Stimulated activated CD4-positive, alpha-beta T cell treated with anti-CD3 and anti-CD28 coated beads, TNF-alpha, amount 100 ng/mL, for 4 hours (primary cell): ENCODE measurements around the gene SPATA31E1.
"Not testable (repeated sequence)": the region's sequence is repeated elsewhere in the genome, so short reads cannot be mapped to it uniquely, and the experiment has no call there.

ENCODE experiments used
- DNase-seq, 3 experiments: peaks; one replicate each; pipeline ENCODE4 v3.0.0-alpha.2; 2020; ENCODE audit warnings: low read depth in 3 of 3

The SPATA31E1 gene

DNA sequence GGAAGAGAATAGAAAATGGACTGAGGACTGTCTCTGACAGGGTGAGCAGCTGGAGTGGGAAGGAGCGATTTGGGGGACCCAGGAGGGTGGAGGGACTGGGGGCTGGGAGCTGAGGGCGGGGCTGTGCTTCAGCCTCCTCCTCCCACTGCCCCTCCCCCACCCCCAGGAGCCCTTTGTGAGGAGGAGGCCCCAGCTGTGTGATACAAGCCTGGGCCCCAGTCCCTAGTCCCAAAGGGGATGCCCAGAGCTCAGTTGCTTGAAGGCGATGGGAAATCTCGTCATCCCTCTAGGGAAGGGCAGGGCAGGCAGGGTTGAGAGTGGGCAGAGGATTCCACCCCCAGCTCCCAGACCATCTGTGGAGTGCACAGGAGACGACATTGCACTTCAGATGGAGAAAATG is at the start of gene SPATA31E1:
Gene SPATA31E1, plus strand, starts transcription at position 251 of the 400 bp plus-strand sequence. Its CDS starts 15 bp downstream, at position 266.
- no peak for DNase-seq

DNA sequence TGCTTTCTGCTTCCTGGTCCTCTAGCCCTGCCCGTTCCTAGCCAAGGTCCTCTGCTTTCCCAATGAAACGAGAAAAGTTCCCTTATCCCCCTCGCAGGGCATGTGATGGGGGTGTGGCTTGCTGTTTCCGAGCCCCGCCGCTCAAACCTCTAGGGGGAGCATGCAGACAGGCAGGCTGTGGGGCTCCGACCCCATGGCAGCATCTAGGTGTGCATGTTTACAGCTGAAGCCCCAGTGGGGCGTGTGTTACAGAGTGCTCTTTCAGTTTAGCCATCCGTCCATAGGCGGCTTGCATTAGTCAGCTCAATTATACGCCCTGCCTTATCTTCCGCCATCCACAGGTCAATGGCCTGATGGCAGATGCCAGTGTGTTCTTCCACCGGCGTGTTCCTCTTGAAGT is 48.3 kb upstream of the SPATA31E1 start:
- DNase-seq = no peak

DNA sequence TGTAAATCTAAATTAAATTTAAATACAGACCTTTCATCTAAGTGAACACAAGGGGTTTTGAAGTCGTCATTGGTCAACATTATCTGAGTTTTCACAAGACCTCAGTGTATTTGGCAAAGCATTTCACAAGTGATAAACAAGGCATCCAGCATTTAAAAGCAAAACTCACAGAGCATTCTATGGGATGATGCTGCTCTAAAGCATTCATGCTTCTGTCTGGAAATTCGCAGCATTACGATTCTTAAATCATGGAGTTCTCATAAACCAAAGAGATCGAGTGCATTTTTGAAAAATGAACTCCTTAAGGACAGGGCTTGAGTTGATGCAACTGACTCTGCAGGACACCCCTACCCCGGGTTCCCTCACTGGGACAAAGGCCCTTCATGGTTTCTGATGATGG is 46.1 kb upstream of the SPATA31E1 start:
- DNase-seq = no peak

DNA sequence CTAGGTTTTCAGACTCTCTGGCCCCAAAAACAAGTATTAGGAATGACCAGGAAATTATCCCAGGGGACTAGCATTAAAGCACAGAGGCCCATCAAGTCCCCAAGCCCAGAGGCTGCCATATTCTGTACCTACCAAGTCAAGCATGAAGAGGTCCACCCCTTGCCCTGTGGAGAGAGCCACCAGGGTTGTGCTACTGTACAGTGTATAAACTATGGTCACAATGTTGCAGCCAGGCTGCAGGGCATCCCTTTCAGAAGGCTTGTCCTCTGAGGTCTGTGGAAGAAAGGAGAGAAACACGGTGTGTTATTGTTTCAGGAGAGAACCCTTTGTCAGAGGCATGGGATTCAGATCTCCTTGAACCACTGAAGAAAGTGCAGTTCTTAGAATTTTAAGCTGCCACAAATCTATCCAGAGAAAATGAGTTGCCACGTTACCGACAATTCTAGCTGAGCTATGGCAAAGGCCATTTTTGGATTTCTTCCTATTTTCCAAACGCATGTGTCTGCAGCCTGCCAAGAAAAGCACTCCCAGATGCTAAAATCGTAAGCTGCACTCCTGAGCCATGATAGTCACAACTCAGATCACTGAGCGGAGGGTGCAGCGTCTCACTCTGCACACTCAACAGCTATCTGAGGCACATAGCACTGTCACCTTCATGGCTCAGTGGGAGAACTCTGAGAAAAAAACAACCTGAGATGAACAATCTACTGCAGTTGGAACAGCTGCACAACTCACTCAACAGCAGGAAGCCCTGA is 45.5 kb upstream of the SPATA31E1 start:
- no peak for DNase-seq

GRCh38 chr9:87840134-87840533 is 42.5 kb upstream of the SPATA31E1 start:
- DNase-seq = no peak

- no peak for DNase-seq
These were observed 39.6 kb upstream of the SPATA31E1 start for GRCh38 chr9:87842878-87843585.

DNA sequence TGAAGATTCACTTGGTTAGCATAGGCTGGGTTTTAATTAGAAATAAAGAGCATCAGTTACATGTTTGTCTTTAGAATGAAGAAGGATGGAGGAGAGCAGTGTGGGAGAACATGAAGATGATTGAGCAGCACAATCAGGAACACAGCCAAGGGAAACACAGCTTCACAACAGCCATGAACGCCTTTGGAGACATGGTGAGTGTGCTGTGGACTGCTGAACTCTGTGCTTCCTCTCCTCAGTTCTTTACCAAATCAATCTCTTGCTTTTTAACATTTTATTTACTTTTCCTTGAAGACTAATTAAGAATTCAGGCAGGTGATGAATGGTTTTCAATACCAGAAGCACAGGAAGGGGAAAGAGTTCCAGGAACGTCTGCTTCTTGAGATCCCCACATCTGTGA is 38.2 kb upstream of the SPATA31E1 start:
- DNase-seq = no peak

DNA sequence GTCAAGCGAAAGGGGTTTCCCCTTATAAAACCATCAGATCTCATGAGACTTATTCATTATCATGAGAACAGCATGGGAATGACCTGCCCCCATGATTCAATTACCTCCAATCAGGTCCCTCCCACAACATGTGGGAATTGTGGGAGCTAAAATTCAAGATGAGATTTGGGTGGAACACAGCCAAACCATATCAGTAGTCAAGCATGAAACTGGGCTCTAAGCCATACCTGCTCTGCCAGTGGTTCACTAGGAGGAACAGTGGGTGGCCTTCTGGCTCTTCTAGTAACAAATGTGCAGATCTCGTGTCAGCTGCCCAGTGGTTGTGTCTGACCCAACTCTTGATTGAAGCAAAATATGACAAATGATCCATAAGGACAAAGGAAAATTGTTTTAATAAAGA is 34.9 kb upstream of the SPATA31E1 start:
- not testable (repeated sequence) for DNase-seq

- no peak for DNase-seq
These were observed 33.4 kb upstream of the SPATA31E1 start for GRCh38 chr9:87849144-87849758.

GRCh38 chr9:87850391-87850790 is 32.3 kb upstream of the SPATA31E1 start:
- no peak for DNase-seq

- not testable (repeated sequence) for DNase-seq
These were observed 31.5 kb upstream of the SPATA31E1 start for GRCh38 chr9:87851186-87851585.

GRCh38 chr9:87853302-87853701 is 29.4 kb upstream of the SPATA31E1 start:
- no peak for DNase-seq

DNA sequence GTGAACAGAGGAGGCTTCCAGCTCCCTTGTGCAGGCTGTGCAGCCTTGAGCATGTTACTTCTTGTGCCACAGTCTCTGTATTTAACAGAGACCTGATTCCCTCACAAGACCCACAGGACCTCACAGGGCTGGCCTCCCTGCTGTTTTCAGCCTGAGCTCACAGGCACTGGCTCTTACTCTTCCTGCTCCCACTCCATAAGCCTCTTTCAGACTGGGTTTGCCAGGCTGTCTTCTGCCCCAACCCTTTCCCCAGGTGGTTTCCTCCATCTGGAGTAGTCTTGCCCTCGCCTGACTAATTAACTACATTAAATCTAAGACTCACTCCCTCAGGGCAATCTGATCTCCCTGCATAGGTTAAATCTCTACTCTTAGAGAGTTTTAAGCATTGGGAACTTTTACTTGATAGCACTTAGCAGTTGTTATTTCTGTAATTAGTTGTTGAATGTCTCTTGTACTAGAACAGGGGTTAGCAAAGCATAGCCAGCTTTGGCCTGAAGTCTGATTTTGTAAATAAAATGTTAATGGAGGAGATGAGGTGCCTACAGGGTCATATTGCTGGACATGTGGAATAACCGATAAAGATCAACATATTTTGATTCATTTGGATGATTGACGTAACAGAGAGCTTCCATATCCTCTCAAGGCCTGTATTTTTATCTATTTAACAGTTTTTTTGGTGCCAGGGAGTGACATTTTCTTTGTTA is 28.6 kb upstream of the SPATA31E1 start:
- no peak for DNase-seq

GRCh38 chr9:87854580-87854955 is 28.1 kb upstream of the SPATA31E1 start:
- no peak for DNase-seq

GRCh38 chr9:87855061-87855460 is 27.6 kb upstream of the SPATA31E1 start:
- DNase-seq = no peak

GRCh38 chr9:87857141-87857947 is 25.3 kb upstream of the SPATA31E1 start:
- no peak for DNase-seq

GRCh38 chr9:87857948-87858335 is 24.7 kb upstream of the SPATA31E1 start:
- DNase-seq = no peak

DNA sequence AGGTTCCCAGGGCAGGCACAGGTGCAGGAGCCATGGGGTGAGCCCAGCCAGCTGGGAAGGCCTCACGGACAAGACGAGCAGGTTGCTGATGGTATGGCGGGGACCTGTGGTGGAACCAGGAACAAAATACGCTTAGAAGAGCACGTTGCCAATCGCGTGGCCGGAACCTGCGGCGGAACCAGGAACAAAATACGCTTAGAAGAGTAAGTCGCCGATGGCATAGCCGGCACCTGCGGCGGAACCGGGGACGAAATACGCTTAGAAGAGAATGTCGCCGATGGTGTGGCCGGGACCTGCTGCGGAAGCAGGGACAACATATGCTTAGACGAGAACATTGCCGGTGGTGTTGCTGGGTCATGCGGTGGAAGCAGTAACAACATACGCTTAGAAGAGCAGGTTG is 23.5 kb upstream of the SPATA31E1 start:
- no peak for DNase-seq

- no peak for DNase-seq
These were observed 22.9 kb upstream of the SPATA31E1 start for GRCh38 chr9:87859786-87860185.

- DNase-seq = no peak
These were observed 21.3 kb upstream of the SPATA31E1 start for GRCh38 chr9:87861332-87861731.

DNA sequence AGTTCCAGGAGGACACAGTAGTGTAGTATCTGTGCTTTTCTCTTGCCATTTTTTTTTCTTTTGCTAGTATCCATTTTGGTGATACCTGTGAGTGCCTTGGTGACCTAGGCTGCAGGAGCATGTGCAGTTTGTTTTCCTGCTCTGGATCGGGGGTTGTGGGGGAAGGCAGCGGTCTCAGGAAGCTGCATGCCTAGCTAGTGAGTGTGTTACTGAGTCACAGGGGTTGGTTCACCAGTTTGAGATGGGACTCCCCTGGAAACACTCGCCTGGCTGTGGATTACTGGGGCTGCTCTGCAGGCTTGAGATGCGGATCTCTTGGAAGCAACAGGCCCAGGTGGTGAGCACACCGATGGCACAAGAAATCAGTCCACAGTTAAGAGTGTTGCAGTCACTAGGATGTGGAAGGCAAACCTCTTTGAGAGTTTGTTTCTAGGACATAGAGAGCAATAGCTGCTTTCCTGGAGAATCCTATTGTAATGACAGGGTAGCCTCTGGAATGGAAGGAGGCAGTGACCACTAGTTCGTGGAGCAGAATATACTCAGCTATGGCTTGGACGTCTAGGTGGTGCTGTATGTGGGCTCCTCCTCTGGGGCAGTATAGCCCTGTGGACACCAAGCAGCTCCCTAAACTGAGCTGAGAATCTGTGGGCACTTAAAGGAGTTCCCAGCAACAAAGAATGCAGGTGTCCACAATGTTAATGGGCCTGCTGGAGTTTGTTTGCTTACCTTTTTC is 20.0 kb upstream of the SPATA31E1 start:
- DNase-seq = no peak
